Panc1 (cell line): ENCODE results near the gene PALM2AKAP2. TPM values are rescaled to one million over a fixed set of nuclear protein-coding genes. Genes with fewer than 3 reads are reported as not detected.

ENCODE experiments used
- ATAC-seq: fragments of 200-7000 bp; cut with Tn5 transposase; 2 replicates; pipeline ENCODE4 v1.9.1; 2020; ENCODE audit warnings: mild to moderate bottlenecking, moderate library complexity
- BruUV-seq: library from RNA; stranded (reverse); fragments of 400-500 nt; replicated peaks from 2 replicates; lab custom pipeline; 2021; lab: Mats Ljungman, UMichigan
- CTCF ChIA-PET: fragments of 300-600 bp; sonication (Branson Sonifier 250); formaldehyde crosslinking; loops from one replicate; lab custom pipeline; 2022; ENCODE audit warnings: antibody characterized with exemption; lab: Charles Lee
- POLR2A ChIA-PET: fragments of 300-600 bp; sonication (Branson Sonifier 250); formaldehyde crosslinking; loops from one replicate; lab custom pipeline; 2022; ENCODE audit warnings: antibody characterized with exemption; lab: Charles Lee
- DNase-seq: peaks from one replicate; pipeline ENCODE4 v3.0.0-alpha.2; 2010; ENCODE audit warnings: low read depth, low spot score
- H3K27ac ChIP-seq: 2 replicates; pipeline ENCODE4 v1.5.1; 2011; ENCODE audit warnings: mild to moderate bottlenecking, low read length, inconsistent platforms
- H3K27me3 ChIP-seq: fragments of 200-500 bp; sonication (Bioruptor generic); 2 replicates; pipeline ENCODE4 v1.6.0; 2014; ENCODE audit warnings: low read length, inconsistent platforms; ENCODE audit not compliant: control insufficient read depth, insufficient read depth
- H3K36me3 ChIP-seq: fragments of 200-500 bp; sonication (Bioruptor generic); 2 replicates; pipeline ENCODE4 v1.5.1; 2014; ENCODE audit warnings: inconsistent platforms, mild to moderate bottlenecking, low read length, moderate library complexity; ENCODE audit not compliant: control insufficient read depth, insufficient read depth
- H3K4me1 ChIP-seq: 2 replicates; pipeline ENCODE4 v1.5.1; 2011; ENCODE audit warnings: inconsistent platforms, mild to moderate bottlenecking, low read length, moderate library complexity; ENCODE audit not compliant: control insufficient read depth, insufficient read depth
- H3K4me3 ChIP-seq, 2 experiments: 2 replicates each; pipeline ENCODE4 v1.5.1; 2011 to 2012; ENCODE audit warnings: low read depth in 2 of 2, low read length in 2 of 2, mild to moderate bottlenecking in 2 of 2, inconsistent platforms in 1 of 2, moderate library complexity in 1 of 2
- H3K9me3 ChIP-seq: fragments of 200-500 bp; sonication (Bioruptor generic); 2 replicates; pipeline ENCODE4 v1.5.1; 2014; ENCODE audit warnings: low read depth, mild to moderate bottlenecking, inconsistent platforms, low read length, moderate library complexity; ENCODE audit not compliant: control insufficient read depth, insufficient read depth
- POLR2AphosphoS5 ChIP-seq: IDR thresholded peaks from 2 replicates; pipeline ENCODE4 v1.6.1; 2012; ENCODE audit warnings: mild to moderate bottlenecking, low read depth, low read length, moderate library complexity
- REST ChIP-seq, 2 experiments: IDR thresholded peaks; 2 replicates each; pipeline ENCODE4 v1.6.1; 2011 to 2012; ENCODE audit warnings: low read depth in 2 of 2, control low read depth in 1 of 2, low read length in 1 of 2, mild to moderate bottlenecking in 1 of 2, moderate library complexity in 1 of 2; ENCODE audit not compliant: insufficient read depth in 1 of 2
- SIN3A ChIP-seq: IDR thresholded peaks from 2 replicates; pipeline ENCODE4 v1.6.1; 2012; ENCODE audit warnings: low read depth, mild to moderate bottlenecking, low read length, moderate library complexity, borderline replicate concordance; ENCODE audit not compliant: insufficient read depth
- TCF7L2 ChIP-seq: IDR thresholded peaks from 2 replicates; pipeline ENCODE4 v1.6.1; 2011; ENCODE audit warnings: mild to moderate bottlenecking, low read depth, low read length, inconsistent platforms
- in situ Hi-C: cut with HindIII; loops from 2 replicates; pipeline ENCODE4 v1.10.0; 2016; ENCODE audit warnings: low sequenced_read_pairs, low pct_unique_long_range_greater_than_20kb
- intact Hi-C: fragments of 100-400 bp; cut with micrococcal nuclease; formaldehyde crosslinking; loops from one replicate; pipeline ENCODE4 v1.10.0; 2022; ENCODE audit not compliant: unreplicated experiment
- total RNA-seq: library from RNA; stranded (reverse); gene quantifications from one replicate; pipeline ENCODE4 v1.2.1, GENCODE V29; 2021; ENCODE audit not compliant: unreplicated experiment
- TF ChIP-seq, protein P1 (sequence below): fragments of 450-650 bp; IDR thresholded peaks from 2 replicates; pipeline ENCODE4 v1.5.1; 2017; ENCODE audit warnings: mild to moderate bottlenecking

PALM2AKAP2 gene
- total RNA-seq, 1 experiment from 2014 or later, result 0.44 TPM

- no peak for TF ChIP-seq REST (IDR thresholded peaks at IDR 0.05; ENCODE audit: insufficient read depth in 1 of 2, low read depth in 2 of 2, low read length in 1 of 2)
- no peak for TF ChIP-seq SIN3A
- TF ChIP-seq POLR2AphosphoS5, result no peak
- TF ChIP-seq, protein P1, sequence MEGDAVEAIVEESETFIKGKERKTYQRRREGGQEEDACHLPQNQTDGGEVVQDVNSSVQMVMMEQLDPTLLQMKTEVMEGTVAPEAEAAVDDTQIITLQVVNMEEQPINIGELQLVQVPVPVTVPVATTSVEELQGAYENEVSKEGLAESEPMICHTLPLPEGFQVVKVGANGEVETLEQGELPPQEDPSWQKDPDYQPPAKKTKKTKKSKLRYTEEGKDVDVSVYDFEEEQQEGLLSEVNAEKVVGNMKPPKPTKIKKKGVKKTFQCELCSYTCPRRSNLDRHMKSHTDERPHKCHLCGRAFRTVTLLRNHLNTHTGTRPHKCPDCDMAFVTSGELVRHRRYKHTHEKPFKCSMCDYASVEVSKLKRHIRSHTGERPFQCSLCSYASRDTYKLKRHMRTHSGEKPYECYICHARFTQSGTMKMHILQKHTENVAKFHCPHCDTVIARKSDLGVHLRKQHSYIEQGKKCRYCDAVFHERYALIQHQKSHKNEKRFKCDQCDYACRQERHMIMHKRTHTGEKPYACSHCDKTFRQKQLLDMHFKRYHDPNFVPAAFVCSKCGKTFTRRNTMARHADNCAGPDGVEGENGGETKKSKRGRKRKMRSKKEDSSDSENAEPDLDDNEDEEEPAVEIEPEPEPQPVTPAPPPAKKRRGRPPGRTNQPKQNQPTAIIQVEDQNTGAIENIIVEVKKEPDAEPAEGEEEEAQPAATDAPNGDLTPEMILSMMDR, result no peak
- no peak for TF ChIP-seq TCF7L2
- ATAC-seq, result no peak
- H3K27me3 ChIP-seq, result no peaks in the 10 kb centered on the region
- CTCF ChIA-PET, result no interaction called here
- intact Hi-C loops, result no loop called here
- H3K4me1 ChIP-seq, result no peaks in the 10 kb centered on the region
- no peaks in the 10 kb centered on the region for H3K9me3 ChIP-seq
- POLR2A ChIA-PET, result no interaction called here
- BruUV-seq, result no TSS peak
- no peak for DNase-seq
- H3K27ac ChIP-seq, result no peak overlapping the region
- in situ Hi-C loops, result no loop called here
- no peak overlapping the region for H3K4me3 ChIP-seq
- no peaks in the 10 kb centered on the region for H3K36me3 ChIP-seq
Measured at GRCh38 chr9:109742776-109743348, 37.1 kb upstream of the PALM2AKAP2 start.

- BruUV-seq, result no TSS peak
- DNase-seq, result no peak
- CTCF ChIA-PET, result no interaction called here
- no peaks in the 10 kb centered on the region for H3K9me3 ChIP-seq
- in situ Hi-C loops (no loop called here), intact Hi-C loops (no loop called here)
- no peak overlapping the region for H3K4me3 ChIP-seq
- TF ChIP-seq, protein P1, result no peak
- no peak for TF ChIP-seq REST (IDR thresholded peaks at IDR 0.05; ENCODE audit: insufficient read depth in 1 of 2, low read depth in 2 of 2, low read length in 1 of 2)
- no peak for TF ChIP-seq POLR2AphosphoS5
- H3K4me1 ChIP-seq, result no peaks in the 10 kb centered on the region
- ATAC-seq, result no peak
- POLR2A ChIA-PET, result no interaction called here
- no peaks in the 10 kb centered on the region for H3K36me3 ChIP-seq
- no peaks in the 10 kb centered on the region for H3K27me3 ChIP-seq
- H3K27ac ChIP-seq, result no peak overlapping the region
Measured at GRCh38 chr9:109743696-109744095, 36.3 kb upstream of the PALM2AKAP2 start.
